Measurements from ENCODE around the gene DMC1. TPM values are rescaled to one million over a fixed set of nuclear protein-coding genes. Genes with fewer than 3 reads are reported as not detected.
A peak's percentile ranks its signal among the peaks of the same experiment; 100 is the strongest.

DMC1 gene
- total and polyA plus RNA-seq, 7 experiments from 2014 or later = 0.13 to 7.4 (median 0.54) TPM; not detected in 2

DNA sequence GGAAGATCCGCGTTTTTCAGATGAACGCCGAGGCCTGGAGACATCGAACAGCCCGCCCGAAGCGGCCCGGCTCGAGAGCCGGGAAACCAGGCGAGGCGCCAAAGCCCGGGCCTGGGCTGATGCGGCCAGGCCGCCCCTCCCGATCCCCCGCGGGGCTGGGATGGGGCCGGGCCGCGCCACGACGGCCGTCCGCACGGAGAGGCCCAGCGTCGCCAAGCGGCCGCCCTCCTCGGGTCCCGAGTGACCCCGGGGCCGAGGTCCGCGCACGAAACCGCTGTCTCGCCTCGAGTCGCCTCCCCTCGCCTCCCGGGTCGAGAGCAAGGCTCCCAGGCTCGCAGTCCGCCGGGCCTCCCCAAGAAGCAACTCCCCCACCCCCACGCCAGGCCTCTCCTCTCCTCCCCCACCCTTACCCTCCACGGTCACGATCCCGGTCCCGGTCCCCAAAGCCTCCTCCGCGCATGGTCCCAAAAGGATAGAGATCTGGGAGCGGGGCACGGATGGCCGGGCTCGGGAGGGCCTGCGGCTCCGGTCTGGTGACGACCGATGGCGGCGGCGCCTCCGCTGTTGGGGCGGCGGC, 64.4 kb downstream of the DMC1 start:
- intact Hi-C loops (cut with micrococcal nuclease) = loop anchor here (1.0 to 10.0 kb wide), 19 partner anchors 15 to 737 kb away; partner anchors contain the start of genes CSNK1E (in 2 of the 2), DMC1 (in 2 of the 2), CBY1 (in 1 of the 2) and DNAL4 (in 1 of the 2)
- no peaks in the 10 kb centered on the region for H3K9me3 ChIP-seq (ENCODE audit: control insufficient read depth in 2 of 3, low read length in 3 of 3)
- DNase-seq (peak in 3 of 9 donors; percentile 60 to 74 (median 60)), ATAC-seq (peak; percentile 23)
- CTCF ChIA-PET = no interaction called here
- H3K4me3 ChIP-seq (ENCODE audit: low read length) = peak overlapping the region; percentile 88
- H3K36me3 ChIP-seq (ENCODE audit: control insufficient read depth in 2 of 3, insufficient read depth in 3 of 3, low read length in 3 of 3) = peaks cover 0 to 15% (median 4%) of the 10 kb centered on the region in 3 experiments
- peaks cover 38 to 42% of the 10 kb centered on the region in 2 donors for H3K4me1 ChIP-seq (ENCODE audit: control insufficient read depth in 2 of 2, insufficient read depth in 2 of 2, low read length in 2 of 2)
- Mint-ChIP-seq H3K36me3 (peaks cover 7 to 34% (median 25%) of the 10 kb centered on the region in 5 donors), H3K4me1 (peaks cover 44 to 62% (median 53%) of the 10 kb centered on the region in 7 donors), H3K4me3 (peak overlapping the region; percentile 92 to 100 (median 99)), H3K27ac (peak overlapping the region; percentile 100), H3K27me3 (peaks cover 0 to 4% (median 0%) of the 10 kb centered on the region in 5 donors), H3K9me3 (peaks cover 0 to 8% (median 0%) of the 10 kb centered on the region in 11 donors)
- POLR2A ChIA-PET = no interaction called here
- no peaks in the 10 kb centered on the region for H3K27me3 ChIP-seq (ENCODE audit: control insufficient read depth in 2 of 2, insufficient read depth in 2 of 2, low read length in 2 of 2)
- peak overlapping the region; percentile 100 for H3K27ac ChIP-seq (ENCODE audit: low read depth, low read length)

DNA sequence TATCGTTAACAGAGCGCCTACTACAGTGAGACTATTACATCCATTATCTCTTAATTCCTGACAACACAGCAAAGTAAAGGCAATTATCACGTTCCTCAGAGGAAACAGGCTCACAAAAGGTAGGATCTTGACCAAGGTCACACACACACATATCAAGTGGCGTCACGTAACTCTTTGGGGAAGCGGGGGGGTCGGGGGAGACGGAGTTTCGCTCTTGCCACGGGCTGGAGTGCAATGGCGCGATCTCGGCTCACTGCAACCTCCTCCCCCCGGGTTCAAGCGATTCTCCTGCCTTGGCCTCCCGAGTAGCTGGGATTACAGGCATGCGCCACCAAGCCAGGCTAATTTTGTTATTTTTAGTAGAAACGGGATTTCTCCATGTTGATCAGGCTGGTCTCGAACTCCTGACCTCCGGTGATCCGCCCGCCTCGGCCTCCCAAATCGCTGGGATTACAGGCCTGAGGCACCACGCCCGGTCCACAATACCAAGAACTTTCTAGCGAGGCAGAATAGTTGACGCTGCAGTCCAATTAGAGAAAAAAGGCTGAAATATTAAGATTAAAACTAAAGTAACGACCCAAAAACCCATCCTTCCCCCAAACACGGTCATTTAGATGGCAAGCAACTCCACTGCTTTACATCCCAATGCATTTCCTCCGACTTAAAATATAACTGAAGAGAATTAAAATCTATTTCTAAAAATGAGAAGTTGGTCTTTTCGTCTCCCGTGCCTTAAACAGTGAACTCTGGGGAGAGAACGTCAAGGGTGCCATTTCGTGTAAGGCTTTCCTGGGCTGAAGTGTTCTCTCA, 65.0 kb downstream of the DMC1 start:
- Mint-ChIP-seq H3K36me3 (peaks cover 7 to 36% (median 25%) of the 10 kb centered on the region in 5 donors), H3K4me1 (peaks cover 44 to 67% (median 58%) of the 10 kb centered on the region in 7 donors), H3K9me3 (peaks cover 0 to 8% (median 0%) of the 10 kb centered on the region in 11 donors), H3K4me3 (peak overlapping the region; percentile 77 to 100 (median 96)), H3K27me3 (peaks cover 0 to 4% (median 0%) of the 10 kb centered on the region in 5 donors), H3K27ac (peak overlapping the region; percentile 96 to 100 (median 100))
- DNase-seq = peak; percentile 23 to 59 (median 44)
- intact Hi-C loops (cut with micrococcal nuclease) = loop anchor here (5.0 to 10.0 kb wide), 7 partner anchors 93 to 737 kb away; partner anchors contain the start of genes CSNK1E (in 1 of the 2), PDGFB (in 1 of the 2), SUN2 (in 1 of the 2) and TOMM22 (in 1 of the 2)
- ATAC-seq = no peak
- Histone ChIP-seq H3K27me3 (ENCODE audit: control insufficient read depth in 2 of 2, insufficient read depth in 2 of 2, low read length in 2 of 2) (no peaks in the 10 kb centered on the region), H3K4me3 (ENCODE audit: low read length) (peak overlapping the region; percentile 88), H3K36me3 (ENCODE audit: control insufficient read depth in 2 of 3, insufficient read depth in 3 of 3, low read length in 3 of 3) (peaks cover 3 to 18% (median 8%) of the 10 kb centered on the region in 3 experiments), H3K9me3 (ENCODE audit: control insufficient read depth in 2 of 3, low read length in 3 of 3) (no peaks in the 10 kb centered on the region), H3K4me1 (ENCODE audit: control insufficient read depth in 2 of 2, insufficient read depth in 2 of 2, low read length in 2 of 2) (peaks cover 42% of the 10 kb centered on the region in 2 donors), H3K27ac (ENCODE audit: low read depth, low read length) (peak overlapping the region; percentile 100)
- POLR2A ChIA-PET = interaction anchor here (0.6 to 1.3 kb wide), 2 partner anchors 58 to 66 kb away, joined by 3 to 8 read pairs; no protein-coding TSS in a partner anchor
- CTCF ChIA-PET = no interaction called here

DNA sequence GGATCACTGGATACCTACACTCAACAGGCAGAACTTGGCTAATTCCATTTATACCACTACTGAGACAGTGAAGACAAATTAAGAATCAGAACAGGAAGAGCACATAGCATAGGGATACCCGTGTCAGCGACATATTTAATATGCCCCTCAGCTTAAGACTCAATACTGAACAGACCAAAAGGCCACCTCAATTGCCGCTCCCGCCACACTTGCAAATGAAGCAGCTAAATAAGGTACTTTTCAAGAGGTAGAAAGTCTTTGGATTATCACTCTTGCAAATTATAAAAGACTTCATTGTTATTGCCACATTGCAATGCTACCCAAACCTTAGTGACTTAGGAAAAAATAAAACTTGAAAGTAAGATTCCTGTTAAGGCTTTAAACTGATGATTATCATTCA, 67.0 kb downstream of the DMC1 start:
- Mint-ChIP-seq H3K4me1 (peaks cover 48 to 73% (median 63%) of the 10 kb centered on the region in 7 donors), H3K27me3 (peaks cover 0 to 4% (median 0%) of the 10 kb centered on the region in 5 donors), H3K27ac (peak overlapping the region; percentile 0 to 100 (median 96)), H3K36me3 (peaks cover 11 to 49% (median 33%) of the 10 kb centered on the region in 5 donors), H3K4me3 (peak overlapping the region; percentile 77 to 100 (median 96)), H3K9me3 (peaks cover 0 to 6% (median 0%) of the 10 kb centered on the region in 11 donors)
- ChIA-PET POLR2A (interaction anchor here (0.7 to 2.7 kb wide), 6 partner anchors 9 to 154 kb away, joined by 3 to 23 read pairs (median 6); no protein-coding TSS in a partner anchor), CTCF (interaction anchor here (0.6 to 1.9 kb wide), 2 partner anchors 9 to 912 kb away, joined by 3 to 9 read pairs; no protein-coding TSS in a partner anchor)
- Histone ChIP-seq H3K9me3 (ENCODE audit: control insufficient read depth in 2 of 3, low read length in 3 of 3) (no peaks in the 10 kb centered on the region), H3K36me3 (ENCODE audit: control insufficient read depth in 2 of 3, insufficient read depth in 3 of 3, low read length in 3 of 3) (peaks cover 16 to 35% (median 27%) of the 10 kb centered on the region in 3 experiments), H3K27me3 (ENCODE audit: control insufficient read depth in 2 of 2, insufficient read depth in 2 of 2, low read length in 2 of 2) (no peaks in the 10 kb centered on the region), H3K4me1 (ENCODE audit: control insufficient read depth in 2 of 2, insufficient read depth in 2 of 2, low read length in 2 of 2) (peaks cover 46 to 48% of the 10 kb centered on the region in 2 donors), H3K27ac (ENCODE audit: low read depth, low read length) (peak overlapping the region; percentile 100), H3K4me3 (ENCODE audit: low read length) (peak overlapping the region; percentile 88)
- no peak for ATAC-seq
- DNase-seq = no peak
- intact Hi-C loops (cut with micrococcal nuclease) = loop anchor here (5.0 to 10.0 kb wide), 2 partner anchors 179 to 188 kb away; partner anchors contain the start of genes CSNK1E (in 1 of the 2) and TOMM22 (in 1 of the 2)

- H3K9me3 Mint-ChIP-seq = peaks cover 0 to 4% (median 0%) of the 10 kb centered on the region in 11 donors
- peaks cover 11 to 53% (median 37%) of the 10 kb centered on the region in 5 donors for H3K36me3 Mint-ChIP-seq
- intact Hi-C loops (cut with micrococcal nuclease) = loop anchor here (1.0 to 10.0 kb wide), 3 partner anchors 9 to 187 kb away; partner anchors contain the start of genes CSNK1E (in 1 of the 2) and TOMM22 (in 1 of the 2)
- peak overlapping the region in 7 of 9 donors; percentile 62 to 100 (median 100) for H3K27ac Mint-ChIP-seq
- Histone ChIP-seq H3K36me3 (ENCODE audit: control insufficient read depth in 2 of 3, insufficient read depth in 3 of 3, low read length in 3 of 3) (peaks cover 21 to 45% (median 34%) of the 10 kb centered on the region in 3 experiments), H3K4me1 (ENCODE audit: control insufficient read depth in 2 of 2, insufficient read depth in 2 of 2, low read length in 2 of 2) (peaks cover 45 to 48% of the 10 kb centered on the region in 2 donors), H3K9me3 (ENCODE audit: control insufficient read depth in 2 of 3, low read length in 3 of 3) (no peaks in the 10 kb centered on the region), H3K27ac (ENCODE audit: low read depth, low read length) (peak overlapping the region; percentile 100), H3K27me3 (ENCODE audit: control insufficient read depth in 2 of 2, insufficient read depth in 2 of 2, low read length in 2 of 2) (no peaks in the 10 kb centered on the region), H3K4me3 (ENCODE audit: low read length) (peak overlapping the region; percentile 88)
- CTCF ChIA-PET = interaction anchor here (0.5 to 1.9 kb wide), 5 partner anchors 10 to 911 kb away, joined by 3 to 9 read pairs (median 3); no protein-coding TSS in a partner anchor
- H3K4me3 Mint-ChIP-seq = peak overlapping the region; percentile 77 to 100 (median 96)
- POLR2A ChIA-PET = interaction anchor here (0.6 to 2.7 kb wide), 10 partner anchors 9 to 1544 kb away, joined by 3 to 23 read pairs (median 4); no protein-coding TSS in a partner anchor
- ATAC-seq = no peak
- H3K4me1 Mint-ChIP-seq = peaks cover 46 to 75% (median 66%) of the 10 kb centered on the region in 7 donors
- no peak for DNase-seq
- H3K27me3 Mint-ChIP-seq = peaks cover 0 to 4% (median 0%) of the 10 kb centered on the region in 5 donors
Measured at GRCh38 chr22:38501797-38502672, 67.9 kb downstream of the DMC1 start.

DNA sequence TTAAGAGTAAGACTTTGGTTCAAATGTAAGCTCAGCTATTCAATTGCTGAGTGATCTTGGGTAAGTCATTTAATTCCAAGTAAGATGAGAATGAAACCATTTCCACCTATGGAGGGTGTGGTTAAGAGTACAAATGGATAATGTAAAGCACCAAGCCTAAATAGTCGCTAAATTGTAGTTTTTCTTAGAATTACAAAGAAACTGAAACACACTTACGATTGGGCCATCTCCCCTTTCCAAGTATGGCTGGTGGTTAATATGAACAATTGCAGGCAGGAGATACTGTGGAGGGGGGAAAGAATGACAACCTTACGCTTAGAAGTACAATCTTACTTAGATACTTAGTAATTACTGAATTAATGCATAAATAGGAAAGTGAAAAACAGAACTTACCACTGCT, 72.1 kb downstream of the DMC1 start:
- no peaks in the 10 kb centered on the region for H3K27me3 Mint-ChIP-seq
- peak overlapping the region in 1 of 9 donors; percentile 14 for H3K27ac Mint-ChIP-seq
- Histone ChIP-seq H3K9me3 (ENCODE audit: control insufficient read depth in 2 of 3, low read length in 3 of 3) (no peaks in the 10 kb centered on the region), H3K4me1 (ENCODE audit: control insufficient read depth in 2 of 2, insufficient read depth in 2 of 2, low read length in 2 of 2) (peaks cover 34 to 51% of the 10 kb centered on the region in 2 donors), H3K36me3 (ENCODE audit: control insufficient read depth in 2 of 3, insufficient read depth in 3 of 3, low read length in 3 of 3) (peaks cover 54 to 81% (median 72%) of the 10 kb centered on the region in 3 experiments), H3K27ac (ENCODE audit: low read depth, low read length) (no peak overlapping the region), H3K27me3 (ENCODE audit: control insufficient read depth in 2 of 2, insufficient read depth in 2 of 2, low read length in 2 of 2) (no peaks in the 10 kb centered on the region), H3K4me3 (ENCODE audit: low read length) (no peak overlapping the region)
- POLR2A ChIA-PET = interaction anchor here (1.1 kb wide), 1 partner anchor 19 kb away, joined by 4 read pairs; no protein-coding TSS in a partner anchor
- DNase-seq (no peak), ATAC-seq (no peak)
- peak overlapping the region in 1 of 10 donors; percentile 32 for H3K4me3 Mint-ChIP-seq
- intact Hi-C loops (cut with micrococcal nuclease) = no loop called here
- H3K4me1 Mint-ChIP-seq = peaks cover 36 to 79% (median 64%) of the 10 kb centered on the region in 7 donors
- H3K9me3 Mint-ChIP-seq = no peaks in the 10 kb centered on the region
- CTCF ChIA-PET = no interaction called here
- H3K36me3 Mint-ChIP-seq = peaks cover 11 to 64% (median 42%) of the 10 kb centered on the region in 5 donors
